IMR-90 (cell line): Measurements from ENCODE around the gene ANKRD35. TPM values are rescaled to one million over a fixed set of nuclear protein-coding genes. Genes with fewer than 3 reads are reported as not detected.

Experiments
- ATAC-seq: fragments of 200-7000 bp; cut with Tn5 transposase; 2 replicates; pipeline ENCODE4 v1.9.1; 2020; ENCODE audit warnings: low read depth, mild to moderate bottlenecking, moderate library complexity
- BruUV-seq: library from RNA; stranded (reverse); fragments of 400-500 nt; replicated peaks from 2 replicates; lab custom pipeline; 2021; lab: Mats Ljungman, UMichigan
- CTCF ChIA-PET: fragments of 300-600 bp; formaldehyde crosslinking; extraction: SDS; loops from one replicate; lab custom pipeline; 2021; ENCODE audit warnings: antibody characterized with exemption; lab: Yijun Ruan, JAX
- POLR2A ChIA-PET: fragments of 300-600 bp; sonication (Branson Sonifier 250); formaldehyde crosslinking; loops from one replicate; lab custom pipeline; 2022; ENCODE audit warnings: antibody characterized with exemption; ENCODE audit not compliant: unreplicated experiment; lab: Charles Lee
- DNase-seq: peaks from one replicate; pipeline ENCODE4 v3.0.0; 2013
- H2AFZ ChIP-seq: replicated peaks from 2 replicates; pipeline ENCODE3; 2013; ENCODE audit warnings: low read length, mild to moderate bottlenecking; ENCODE audit not compliant: poor library complexity
- H2AK5ac ChIP-seq: 2 replicates; pipeline ENCODE4 v1.6.1; 2013; ENCODE audit warnings: low read depth, low read length, inconsistent platforms
- H2AK9ac ChIP-seq: replicated peaks from 2 replicates; pipeline ENCODE3; 2013; ENCODE audit warnings: mild to moderate bottlenecking, low read depth, low read length, moderate library complexity; ENCODE audit not compliant: poor library complexity
- H2BK120ac ChIP-seq: 2 replicates; pipeline ENCODE4 v1.6.1; 2013; ENCODE audit warnings: low read depth, low read length, inconsistent platforms
- H2BK15ac ChIP-seq: 3 replicates; pipeline ENCODE4 v1.6.1; 2013; ENCODE audit warnings: low read depth, low read length, inconsistent platforms
- H2BK20ac ChIP-seq: 2 replicates; pipeline ENCODE4 v1.6.1; 2013; ENCODE audit warnings: low read depth, mild to moderate bottlenecking, inconsistent platforms, low read length, moderate library complexity
- H2BK5ac ChIP-seq: 2 replicates; pipeline ENCODE4 v1.6.1; 2013; ENCODE audit warnings: mild to moderate bottlenecking, low read depth, low read length, inconsistent platforms; ENCODE audit not compliant: poor library complexity, severe bottlenecking
- H3K14ac ChIP-seq: replicated peaks from 2 replicates; pipeline ENCODE4 v1.6.1; 2013; ENCODE audit warnings: low read depth, low read length, inconsistent platforms
- H3K18ac ChIP-seq: 2 replicates; pipeline ENCODE4 v1.6.1; 2013; ENCODE audit warnings: low read depth, low read length, control low read depth
- H3K23ac ChIP-seq: 2 replicates; pipeline ENCODE4 v1.6.1; 2013; ENCODE audit warnings: low read depth, low read length, inconsistent platforms
- H3K27ac ChIP-seq: 2 replicates; pipeline ENCODE4 v1.5.1; 2013; ENCODE audit warnings: mild to moderate bottlenecking, control low read depth, low read length; ENCODE audit not compliant: insufficient read depth
- H3K27me3 ChIP-seq: 2 replicates; pipeline ENCODE4 v1.6.1; 2013; ENCODE audit warnings: low read length; ENCODE audit not compliant: control insufficient read depth, insufficient read depth
- H3K36me3 ChIP-seq: 2 replicates; pipeline ENCODE4 v1.6.1; 2013; ENCODE audit warnings: low read length, mixed read lengths; ENCODE audit not compliant: control insufficient read depth, insufficient read depth
- H3K4ac ChIP-seq: 2 replicates; pipeline ENCODE4 v1.6.1; 2013; ENCODE audit warnings: low read depth, low read length, inconsistent platforms
- H3K4me1 ChIP-seq: 2 replicates; pipeline ENCODE4 v1.6.1; 2013; ENCODE audit warnings: low read length, mixed read lengths; ENCODE audit not compliant: control insufficient read depth, insufficient read depth
- H3K4me2 ChIP-seq: 2 replicates; pipeline ENCODE4 v1.6.1; 2013; ENCODE audit warnings: low read depth, mild to moderate bottlenecking, control low read depth, low read length, moderate library complexity
- H3K4me3 ChIP-seq: 2 replicates; pipeline ENCODE4 v1.5.1; 2013; ENCODE audit warnings: low read depth, mild to moderate bottlenecking, control low read depth, low read length, moderate library complexity; ENCODE audit not compliant: insufficient read depth
- H3K56ac ChIP-seq: 2 replicates; pipeline ENCODE4 v1.6.1; 2013; ENCODE audit warnings: low read length, inconsistent platforms; ENCODE audit not compliant: insufficient read depth; ENCODE audit errors: extremely low read depth
- H3K79me1 ChIP-seq, 2 experiments: 2 replicates each; pipeline ENCODE4 v1.6.1; 2013; ENCODE audit warnings: low read length in 2 of 2, inconsistent platforms in 1 of 2, low read depth in 1 of 2
- H3K9ac ChIP-seq: 2 replicates; pipeline ENCODE4 v1.6.1; 2013; ENCODE audit warnings: low read depth, low read length, control low read depth
- H3K9me1 ChIP-seq: 2 replicates; pipeline ENCODE4 v1.6.1; 2013; ENCODE audit warnings: low read length, inconsistent platforms; ENCODE audit not compliant: insufficient read depth
- H3K9me3 ChIP-seq: 2 replicates; pipeline ENCODE4 v1.6.1; 2013; ENCODE audit warnings: low read length; ENCODE audit not compliant: control insufficient read depth, insufficient read depth
- H4K20me1 ChIP-seq: 2 replicates; pipeline ENCODE4 v1.6.1; 2013; ENCODE audit warnings: low read length, inconsistent platforms; ENCODE audit not compliant: insufficient read depth
- H4K5ac ChIP-seq: 2 replicates; pipeline ENCODE4 v1.6.1; 2013; ENCODE audit warnings: mild to moderate bottlenecking, low read depth, low read length, control low read depth
- H4K8ac ChIP-seq, 2 experiments: 2 replicates each; pipeline ENCODE4 v1.6.1; 2013; ENCODE audit warnings: low read depth in 2 of 2, low read length in 2 of 2, control low read depth in 1 of 2, inconsistent platforms in 1 of 2
- H4K91ac ChIP-seq: 2 replicates; pipeline ENCODE4 v1.6.1; 2013; ENCODE audit warnings: low read depth, low read length, inconsistent platforms; ENCODE audit not compliant: insufficient read depth
- CEBPB ChIP-seq: IDR thresholded peaks from 2 replicates; pipeline ENCODE4 v1.6.1; 2012; ENCODE audit warnings: low read depth, low read length, improper control_type of control experiment
- CTCF ChIP-seq: conservative IDR thresholded peaks from 2 replicates; pipeline ENCODE4 v1.5.1; 2012; ENCODE audit warnings: mild to moderate bottlenecking, low read depth, low read length, improper control_type of control experiment
- MAZ ChIP-seq: IDR thresholded peaks from 2 replicates; pipeline ENCODE4 v1.6.1; 2012; ENCODE audit warnings: low read depth, mild to moderate bottlenecking, low read length, improper control_type of control experiment, moderate library complexity, borderline replicate concordance
- MXI1 ChIP-seq: IDR thresholded peaks from 2 replicates; pipeline ENCODE4 v1.6.1; 2012; ENCODE audit warnings: low read depth, mild to moderate bottlenecking, low read length, moderate library complexity, borderline replicate concordance
- POLR2A ChIP-seq: IDR thresholded peaks from 2 replicates; pipeline ENCODE4 v1.6.1; 2012; ENCODE audit warnings: mild to moderate bottlenecking, low read depth, low read length
- USF2 ChIP-seq: fragments of 150-350 bp; IDR thresholded peaks from 2 replicates; pipeline ENCODE4 v1.6.1; 2017; ENCODE audit warnings: mild to moderate bottlenecking, antibody characterized with exemption, low read length, low read depth
- WGBS, 2 experiments: methylation state at CpG; one replicate each; pipeline versions ENCODE4 v1.1.5 to v1.1.7; 2013; ENCODE audit warnings: missing lambda C conversion rate in 2 of 2; ENCODE audit not compliant: insufficient read length in 1 of 2; ENCODE audit errors: extremely low coverage in 2 of 2; 5-methylcytosine and 5-hydroxymethylcytosine counted together
- dilution Hi-C: fragments of 300-500 bp; cut with HindIII; formaldehyde crosslinking; loops from one replicate; pipeline ENCODE4 v1.14.3; 2018; ENCODE audit warnings: low sequenced_read_pairs; ENCODE audit not compliant: unreplicated experiment
- in situ Hi-C: fragments of 300-500 bp; cut with MboI; formaldehyde crosslinking; loops from 3 replicates; pipeline ENCODE4 v1.14.3; 2019; ENCODE audit warnings: low sequenced_read_pairs, inconsistent platforms, mixed read lengths
- intact Hi-C: fragments of 100-400 bp; cut with micrococcal nuclease; formaldehyde crosslinking; loops from 2 replicates; pipeline ENCODE4 v1.10.0; 2022
- polyA plus RNA-seq, 3 experiments: library from polyadenylated mRNA; depleted of rRNA; stranded (reverse); fragments of >200 nt; gene quantifications; 2 replicates each; pipeline ENCODE4 v1.2.3, GENCODE V29; 2012; ENCODE audit warnings: low replicate concordance in 1 of 3
- total RNA-seq: library from RNA; depleted of rRNA; stranded (reverse); fragments of >200 nt; gene quantifications from 2 replicates; pipeline ENCODE4 v1.2.3, GENCODE V29; 2012

The ANKRD35 gene
- total and polyA plus RNA-seq, 2 of the 4 experiments (the other 2 are of a cell fraction): 0.90 to 2.4 TPM

DNA sequence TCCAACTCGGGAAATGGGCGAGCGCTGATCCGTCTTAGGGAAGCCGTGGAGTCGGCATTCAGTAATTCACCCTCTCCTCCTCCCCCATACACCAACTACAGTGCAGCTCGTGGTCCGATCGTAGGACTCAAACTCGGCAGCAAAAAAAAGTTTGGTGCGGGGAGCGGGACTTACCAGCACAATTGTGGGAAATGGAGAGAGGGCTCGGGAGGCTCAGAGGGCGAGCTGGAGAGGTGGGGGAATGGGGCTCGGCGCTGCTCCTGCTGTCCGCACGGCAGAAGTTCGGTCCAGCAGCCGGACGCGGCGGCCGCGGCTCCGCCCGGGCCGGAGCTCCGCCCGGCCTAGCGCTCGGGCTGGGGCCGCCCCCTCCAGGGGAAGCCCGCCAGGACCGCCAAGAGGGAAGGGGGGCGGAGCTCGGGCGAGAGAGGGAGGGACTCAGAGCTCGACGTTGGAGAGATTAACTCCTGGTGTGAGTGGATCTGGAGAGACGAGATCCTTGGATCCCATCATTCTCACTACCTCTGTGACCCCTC is 26.1 kb downstream of the ANKRD35 start:
- Histone ChIP-seq H3K9me1 (peaks cover 16% of the 10 kb centered on the region), H2AK9ac (peak overlapping the region; percentile 98), H3K4me3 (peak overlapping the region; percentile 84), H4K91ac (peak overlapping the region; percentile 72), H3K4ac (peak overlapping the region; percentile 93), H3K18ac (peak overlapping the region; percentile 33), H3K14ac (peak overlapping the region; percentile 89), H3K56ac (peak overlapping the region; percentile 88), H2AFZ (peak overlapping the region; percentile 100), H3K4me1 (peaks cover 3% of the 10 kb centered on the region), H4K20me1 (peaks cover 16% of the 10 kb centered on the region; the same call in 1 of the 2 replicates), H3K9ac (peak overlapping the region; percentile 82), H3K4me2 (peak overlapping the region; percentile 69), H2BK5ac (peak overlapping the region; percentile 83), H3K27me3 (no peaks in the 10 kb centered on the region), H2AK5ac (peak overlapping the region; percentile 87), H3K36me3 (peaks cover 20% of the 10 kb centered on the region), H2BK120ac (peak overlapping the region; percentile 70; the same call in 1 of the 2 replicates), H2BK15ac (peak overlapping the region; percentile 59; the same call in 1 of the 3 replicates), H3K79me1 (peaks cover 19 to 46% of the 10 kb centered on the region in 2 experiments), H3K9me3 (no peaks in the 10 kb centered on the region), H3K27ac (peak overlapping the region; percentile 83), H3K23ac (peak overlapping the region; percentile 96), H2BK20ac (no peak overlapping the region), H4K8ac (peak overlapping the region; percentile 18 to 99), H4K5ac (peak overlapping the region; percentile 57)
- in situ Hi-C loops: no loop called here
- CTCF ChIA-PET: interaction anchor here (0.6 to 2.3 kb wide), 10 partner anchors 10 to 148 kb away, joined by 3 to 13 read pairs (median 5); partner anchors contain the start of genes LIX1L and NUDT17
- ATAC-seq: peak; percentile 84
- POLR2A ChIA-PET: interaction anchor here (0.6 to 1.7 kb wide), 3 partner anchors 13 to 94 kb away, joined by 5 to 14 read pairs (median 8); no protein-coding TSS in a partner anchor
- DNase-seq: peak; percentile 82
- WGBS, 2 experiments: 0% methylated on average over 8 of the region's 41 CpGs; no CpG with 5 or more reads in 1 of the 2 experiments
- intact Hi-C loops: loop anchor here (1.0 to 5.0 kb wide), 2 partner anchors 33 to 98 kb away; partner anchors contain the start of gene LIX1L
- no TSS peak for BruUV-seq
- peak; percentile 82; the same call in 1 of the 2 replicates for TF ChIP-seq MAZ
- no peak for TF ChIP-seq USF2
- no peak for TF ChIP-seq CEBPB
- TF ChIP-seq POLR2A: peak; percentile 52; the same call in 1 of the 2 replicates
- peak; percentile 10; the same call in 1 of the 2 replicates for TF ChIP-seq MXI1
- peak; percentile 22; the same call in 1 of the 2 replicates for TF ChIP-seq CTCF
- dilution Hi-C loops: no loop called here
